A673 (cell line): Measurements from ENCODE around the gene MIAT. TPM values are rescaled to one million over a fixed set of nuclear protein-coding genes. Genes with fewer than 3 reads are reported as not detected.

Source experiments
- BruUV-seq: library from RNA; stranded (reverse); fragments of 400-500 nt; replicated peaks from 2 replicates; lab custom pipeline; 2021; lab: Mats Ljungman, UMichigan
- CTCF ChIA-PET: fragments of 300-600 bp; sonication (Branson Sonifier 250); formaldehyde crosslinking; loops from one replicate; lab custom pipeline; 2022; ENCODE audit warnings: antibody characterized with exemption; lab: Charles Lee
- POLR2A ChIA-PET: fragments of 300-600 bp; sonication (Branson Sonifier 250); formaldehyde crosslinking; loops from one replicate; lab custom pipeline; 2022; ENCODE audit warnings: antibody characterized with exemption; ENCODE audit not compliant: low non-redundant PET; lab: Charles Lee
- DNase-seq: peaks from one replicate; pipeline ENCODE4 v3.0.0-alpha.2; 2015; ENCODE audit warnings: low spot score
- H3K27ac ChIP-seq: fragments of 200-600 bp; sonication (generic); 2 replicates; pipeline ENCODE4 v1.5.1; 2016; ENCODE audit warnings: mixed run types, low read depth, mild to moderate bottlenecking, mixed read lengths, antibody characterized with exemption, low read length; ENCODE audit not compliant: poor library complexity, severe bottlenecking
- H3K27me3 ChIP-seq: fragments of 200-600 bp; sonication (generic); replicated peaks from 2 replicates; pipeline ENCODE4 v1.6.1; 2017; ENCODE audit warnings: mixed run types, low read depth, mild to moderate bottlenecking, mixed read lengths, antibody characterized with exemption, low read length; ENCODE audit not compliant: insufficient read depth, poor library complexity
- H3K36me3 ChIP-seq: fragments of 200-600 bp; sonication (generic); 2 replicates; pipeline ENCODE4 v1.6.1; 2016; ENCODE audit warnings: mixed run types, mild to moderate bottlenecking, mixed read lengths, antibody characterized with exemption, low read length; ENCODE audit not compliant: insufficient read depth, poor library complexity, severe bottlenecking
- H3K4me1 ChIP-seq: fragments of 200-600 bp; sonication (generic); 2 replicates; pipeline ENCODE4 v1.6.1; 2017; ENCODE audit warnings: mixed run types, mild to moderate bottlenecking, mixed read lengths, antibody characterized with exemption, low read length; ENCODE audit not compliant: insufficient read depth, poor library complexity, severe bottlenecking
- H3K4me3 ChIP-seq: fragments of 200-600 bp; sonication (generic); 2 replicates; pipeline ENCODE4 v1.5.1; 2016; ENCODE audit warnings: low read depth, mixed run types, mild to moderate bottlenecking, mixed read lengths, low read length; ENCODE audit not compliant: poor library complexity, severe bottlenecking
- H3K9me3 ChIP-seq: fragments of 200-600 bp; sonication (generic); 2 replicates; pipeline ENCODE4 v1.6.1; 2016; ENCODE audit warnings: mixed run types, low read depth, mild to moderate bottlenecking, mixed read lengths, antibody characterized with exemption, low read length; ENCODE audit not compliant: poor library complexity, severe bottlenecking
- EZH2 ChIP-seq: fragments of 200-600 bp; sonication (generic); IDR thresholded peaks from 2 replicates; pipeline ENCODE4 v1.6.1; 2017; ENCODE audit warnings: borderline replicate concordance, low read depth, mild to moderate bottlenecking, mixed read lengths, antibody characterized with exemption, low read length; ENCODE audit not compliant: poor library complexity, severe bottlenecking
- intact Hi-C: fragments of 100-400 bp; cut with micrococcal nuclease; formaldehyde crosslinking; loops from one replicate; pipeline ENCODE4 v1.10.0; 2022; ENCODE audit not compliant: unreplicated experiment
- total RNA-seq: library from RNA; stranded (reverse); gene quantifications from 2 replicates; pipeline ENCODE4 v1.2.3, GENCODE V29; 2021
- TF ChIP-seq, protein P1 (sequence below): fragments of 300-800, 200-600 bp; sonication (generic); conservative IDR thresholded peaks from 2 replicates; pipeline ENCODE4 v1.5.1; 2017; ENCODE audit warnings: low read depth, mild to moderate bottlenecking, antibody characterized with exemption, low read length, moderate library complexity, mixed read lengths

MIAT gene
- total RNA-seq, 1 experiment from 2014 or later, result 6.2 TPM

DNA sequence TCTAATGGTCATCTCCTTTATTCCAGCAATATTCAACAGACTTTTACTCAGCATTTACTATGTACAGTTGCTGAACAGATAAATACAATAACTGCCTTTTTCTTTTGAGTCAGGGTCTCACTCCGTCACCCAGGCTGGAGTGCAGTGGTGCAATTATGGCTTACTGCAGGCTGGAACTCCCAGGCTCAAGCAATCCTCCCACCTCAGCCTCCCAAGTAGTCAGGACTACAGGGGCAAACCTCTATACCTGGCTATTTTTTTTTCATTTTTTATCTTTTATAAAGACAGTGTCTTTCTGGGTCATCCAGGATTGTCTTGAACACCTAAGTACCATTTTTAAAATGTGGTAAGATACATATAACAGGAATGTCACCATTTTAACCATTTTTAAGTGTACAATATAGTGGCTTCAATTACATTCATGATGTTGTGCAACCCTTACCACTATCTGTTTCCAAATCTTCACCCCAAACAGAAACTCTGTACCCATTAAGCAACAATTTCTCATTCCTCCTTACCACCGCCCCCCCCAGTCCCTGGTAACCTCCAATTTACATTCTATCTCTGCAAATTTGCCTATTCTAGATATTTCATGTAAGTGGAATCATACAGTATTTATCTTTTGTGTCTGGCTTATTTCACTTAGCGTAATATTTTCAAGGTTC is 67.8 kb downstream of the MIAT start:
- TF ChIP-seq, protein P1, sequence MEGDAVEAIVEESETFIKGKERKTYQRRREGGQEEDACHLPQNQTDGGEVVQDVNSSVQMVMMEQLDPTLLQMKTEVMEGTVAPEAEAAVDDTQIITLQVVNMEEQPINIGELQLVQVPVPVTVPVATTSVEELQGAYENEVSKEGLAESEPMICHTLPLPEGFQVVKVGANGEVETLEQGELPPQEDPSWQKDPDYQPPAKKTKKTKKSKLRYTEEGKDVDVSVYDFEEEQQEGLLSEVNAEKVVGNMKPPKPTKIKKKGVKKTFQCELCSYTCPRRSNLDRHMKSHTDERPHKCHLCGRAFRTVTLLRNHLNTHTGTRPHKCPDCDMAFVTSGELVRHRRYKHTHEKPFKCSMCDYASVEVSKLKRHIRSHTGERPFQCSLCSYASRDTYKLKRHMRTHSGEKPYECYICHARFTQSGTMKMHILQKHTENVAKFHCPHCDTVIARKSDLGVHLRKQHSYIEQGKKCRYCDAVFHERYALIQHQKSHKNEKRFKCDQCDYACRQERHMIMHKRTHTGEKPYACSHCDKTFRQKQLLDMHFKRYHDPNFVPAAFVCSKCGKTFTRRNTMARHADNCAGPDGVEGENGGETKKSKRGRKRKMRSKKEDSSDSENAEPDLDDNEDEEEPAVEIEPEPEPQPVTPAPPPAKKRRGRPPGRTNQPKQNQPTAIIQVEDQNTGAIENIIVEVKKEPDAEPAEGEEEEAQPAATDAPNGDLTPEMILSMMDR, result no peak
- TF ChIP-seq EZH2, result no peak
- DNase-seq, result no peak
- no peaks in the 10 kb centered on the region for H3K4me1 ChIP-seq
- intact Hi-C loops, result no loop called here
- H3K27me3 ChIP-seq, result no peaks in the 10 kb centered on the region
- ChIA-PET POLR2A (no interaction called here), CTCF (no interaction called here)
- BruUV-seq, result no TSS peak
- H3K9me3 ChIP-seq, result no peaks in the 10 kb centered on the region
- no peak overlapping the region for H3K4me3 ChIP-seq
- H3K36me3 ChIP-seq, result no peaks in the 10 kb centered on the region
- H3K27ac ChIP-seq, result no peak overlapping the region

Other genes starting within 250 kb of the MIAT start
- 1.2 and 1.4 TPM in 2 replicates for gene ASPHD2, start 228.3 kb upstream of the MIAT start, total RNA-seq
- 46.9 and 47.9 TPM in 2 replicates for gene HPS4, start 173.8 kb upstream of the MIAT start, total RNA-seq
- gene SRRD, start 173.7 kb upstream of the MIAT start, total RNA-seq, result 28.8 and 33.9 TPM in 2 replicates
- gene TFIP11, start 145.1 kb upstream of the MIAT start, total RNA-seq, result 44.0 and 46.4 TPM in 2 replicates
- gene TPST2, start 67.5 kb upstream of the MIAT start, total RNA-seq, result 8.2 and 10.9 TPM in 2 replicates
- gene CRYBB1, start 39.6 kb upstream of the MIAT start, total RNA-seq, result not detected in 2 replicates
- not detected in 2 replicates for gene CRYBA4, start 35.6 kb upstream of the MIAT start, total RNA-seq